NCI-H82 (cell line): Measurements from ENCODE around the gene SIGLEC15.
"Not testable (repeated sequence)": the region's sequence is repeated elsewhere in the genome, so short reads cannot be mapped to it uniquely, and the experiment has no call there.

ENCODE experiments used
- DNase-seq: peaks from one replicate; lab custom pipeline; 2025; lab: John Stamatoyannopoulos, UW

The SIGLEC15 gene

DNA sequence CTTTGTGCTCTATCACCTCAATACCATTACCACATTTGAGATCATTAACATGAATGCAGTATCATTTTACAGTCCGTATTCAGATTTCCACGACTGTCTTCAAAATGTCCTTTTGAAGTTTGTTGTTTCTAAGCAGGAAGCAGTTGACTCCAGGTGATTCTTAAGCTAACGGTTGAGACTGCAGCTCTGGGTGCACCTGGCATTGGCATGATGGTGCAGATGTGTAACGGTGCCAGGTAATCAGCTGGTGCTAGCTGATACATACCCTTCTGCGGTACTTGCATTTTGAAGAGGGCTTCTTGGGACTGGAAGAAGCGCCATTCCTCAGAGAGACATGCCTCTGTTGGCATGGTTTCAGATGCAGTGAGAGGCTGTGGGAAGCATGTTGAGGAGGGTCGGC is 19.5 kb downstream of the SIGLEC15 start:
- DNase-seq: no peak

DNA sequence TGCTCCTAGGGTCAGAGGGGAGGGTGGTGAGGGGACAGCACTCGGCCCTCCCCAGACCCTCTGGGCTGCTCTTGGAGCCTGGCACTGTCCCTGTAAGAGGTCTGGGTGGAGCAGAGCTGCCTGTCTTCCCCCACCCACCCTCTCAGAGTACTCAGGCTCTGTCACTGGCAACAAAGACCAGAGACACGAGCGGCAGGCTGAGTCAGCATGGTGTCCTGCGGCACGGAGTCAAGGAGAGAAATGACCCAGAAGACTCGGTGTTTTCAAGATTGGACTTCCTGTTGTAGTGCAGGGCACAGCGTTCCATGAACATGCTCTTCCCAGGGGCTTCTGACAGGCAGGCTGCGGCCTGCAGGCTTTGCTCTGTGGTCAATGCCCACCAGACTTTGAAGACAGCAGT is 19.9 kb downstream of the SIGLEC15 start:
- no peak for DNase-seq

DNA sequence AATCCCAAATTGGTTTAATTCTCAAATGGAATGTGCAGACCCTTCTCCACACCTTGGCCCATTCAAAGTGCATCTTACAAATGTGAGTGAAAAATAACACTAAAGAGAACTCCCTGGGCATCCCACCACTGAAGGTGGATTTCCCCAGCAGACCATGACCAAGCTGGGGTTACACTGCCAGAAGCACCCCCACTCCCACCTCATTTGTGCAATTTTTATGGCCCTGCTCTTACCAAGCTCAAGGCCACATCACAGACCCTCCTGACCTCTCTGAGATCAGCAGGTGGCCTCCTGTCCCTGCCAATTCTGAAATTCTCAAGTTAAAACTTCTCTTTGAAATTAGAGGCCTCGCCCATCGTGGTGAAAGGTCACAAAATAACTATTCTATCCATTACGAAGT is 21.6 kb downstream of the SIGLEC15 start:
- DNase-seq: no peak

DNA sequence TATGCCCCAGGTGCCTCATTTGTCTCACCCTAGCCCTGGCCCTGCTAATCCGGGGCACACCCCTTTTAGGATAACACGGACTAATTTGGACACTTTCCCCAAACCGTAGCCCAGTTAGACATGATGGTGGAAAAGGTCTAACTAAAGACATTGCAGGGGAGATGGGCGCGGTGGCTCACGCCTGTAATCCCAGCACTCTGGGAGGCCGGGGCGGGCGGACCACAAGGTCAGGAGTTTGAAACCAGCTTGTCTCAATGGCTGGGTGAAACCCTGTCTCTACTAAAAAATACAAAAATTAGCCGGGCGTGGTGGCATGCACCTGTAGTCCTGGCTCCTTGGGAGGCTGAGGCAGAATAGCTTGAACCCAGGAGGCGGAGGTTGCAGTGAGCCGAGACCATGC is 23.2 kb downstream of the SIGLEC15 start:
- DNase-seq: not testable (repeated sequence)

DNA sequence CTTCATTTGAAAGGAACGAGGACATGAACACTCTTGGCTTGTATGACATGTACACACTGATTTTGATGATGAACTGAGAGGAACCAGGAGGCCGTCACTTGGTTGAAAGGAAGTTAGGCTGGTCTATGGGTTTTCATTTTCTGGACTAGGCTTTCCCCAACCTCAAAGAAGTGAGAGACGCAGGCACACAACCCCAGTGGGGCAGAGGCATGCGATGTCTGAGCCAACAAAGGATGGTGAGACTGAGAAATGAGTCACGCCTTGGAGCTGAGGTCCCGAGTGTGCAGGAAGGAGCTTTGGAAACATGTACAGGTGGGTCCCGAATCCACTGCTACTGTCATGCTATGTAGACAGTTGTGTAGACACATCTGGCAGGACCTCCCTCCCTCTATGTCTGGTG is 24.1 kb downstream of the SIGLEC15 start:
- no peak for DNase-seq

DNA sequence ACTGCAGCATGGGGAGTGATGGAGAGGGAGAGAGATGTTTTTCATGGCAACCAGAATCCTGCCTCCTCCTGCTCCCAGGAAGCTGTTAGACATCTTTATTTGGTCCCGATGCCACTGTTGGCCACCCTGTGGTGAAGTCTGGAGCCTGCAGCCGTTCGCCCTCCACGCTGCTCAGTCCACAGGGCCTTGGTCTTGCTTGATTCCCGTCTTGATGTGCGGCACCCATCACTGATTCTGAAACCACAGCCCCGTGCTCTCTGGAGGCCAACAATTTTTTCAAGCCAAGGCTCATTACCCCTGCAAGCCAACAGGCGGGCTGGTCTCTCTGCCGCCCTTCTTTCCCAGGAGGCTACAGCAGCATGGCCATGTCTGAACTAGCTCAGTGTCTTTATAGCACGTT is 24.5 kb downstream of the SIGLEC15 start:
- DNase-seq: peak; percentile 11

DNA sequence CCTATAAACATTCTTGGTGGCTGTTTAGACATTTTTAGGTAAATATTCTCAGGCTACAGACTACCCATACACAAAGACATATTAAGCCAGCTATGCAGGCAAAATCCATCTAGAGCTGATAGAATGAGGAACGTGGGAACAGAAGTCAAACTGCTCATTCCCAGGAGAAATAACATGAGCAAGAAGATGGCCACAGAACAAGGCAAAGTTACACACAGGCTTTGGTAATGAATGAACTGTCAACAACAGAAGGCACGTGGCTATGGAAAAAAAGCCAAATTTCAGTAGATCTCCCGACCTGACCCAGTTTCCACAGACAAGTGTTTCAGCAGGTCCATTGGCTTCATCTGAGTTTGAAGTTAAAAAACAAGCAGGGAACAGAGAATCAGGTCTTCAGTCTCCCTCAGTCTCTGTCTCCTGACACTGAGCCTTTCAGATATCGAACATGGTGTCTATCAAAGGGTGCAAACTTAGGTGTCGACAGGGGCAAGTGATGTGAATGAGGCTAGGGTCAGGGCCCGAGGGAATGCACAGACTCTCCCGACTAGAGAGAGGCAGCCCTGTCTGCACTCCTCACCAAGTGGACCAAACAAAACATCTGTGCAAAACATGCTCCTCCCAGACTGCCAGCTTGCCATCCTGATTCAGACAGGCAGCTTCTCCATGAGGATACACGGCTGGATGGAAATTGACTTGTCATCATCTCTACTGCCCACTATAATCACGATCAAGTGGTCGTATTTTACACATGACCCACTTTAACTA is 25.9 kb downstream of the SIGLEC15 start:
- DNase-seq: no peak

DNA sequence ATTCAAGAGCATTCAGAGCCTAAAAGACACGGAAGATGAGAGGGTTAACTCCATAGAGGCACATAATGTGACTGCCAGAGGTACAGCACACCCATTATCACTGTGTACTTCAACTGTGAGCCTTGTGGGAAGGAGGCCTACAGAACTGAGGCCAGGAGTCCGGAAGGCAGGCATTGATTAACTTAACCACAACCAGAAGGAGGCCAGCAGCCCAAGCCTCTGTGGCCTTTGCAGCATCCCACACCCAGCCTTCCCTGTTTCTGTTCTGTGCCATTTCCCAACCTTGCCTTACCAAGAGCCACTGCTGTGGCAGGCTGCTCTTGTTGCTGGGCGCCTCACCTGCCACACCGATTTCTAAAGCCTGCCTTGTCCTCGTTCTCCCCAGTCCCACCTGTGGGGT is 27.2 kb downstream of the SIGLEC15 start:
- no peak for DNase-seq

DNA sequence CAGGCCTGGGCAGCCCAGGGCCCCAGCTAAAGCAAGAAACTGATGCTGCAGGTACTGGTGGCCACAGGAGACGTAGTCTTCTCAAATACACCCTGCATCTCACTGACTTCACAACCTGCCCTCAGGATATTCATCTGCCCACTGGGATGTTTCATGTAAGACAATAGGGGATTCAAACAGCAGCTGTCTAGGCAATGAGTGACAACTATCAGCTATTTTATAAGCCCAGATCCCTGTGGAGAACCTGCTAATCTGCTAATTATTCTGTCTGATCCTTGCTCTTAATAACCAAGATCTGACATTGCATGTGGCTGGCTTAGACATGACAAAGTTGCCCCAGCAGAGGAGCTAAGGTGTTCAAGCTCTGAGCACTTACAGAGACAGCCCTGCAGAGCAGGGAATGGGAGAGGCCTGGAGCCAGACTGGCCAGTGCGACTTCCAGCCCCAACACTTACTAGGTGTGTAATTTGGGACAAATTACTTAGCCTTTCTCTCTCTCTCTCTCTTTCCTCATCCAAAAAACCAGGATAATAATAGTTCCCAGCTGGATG is 28.6 kb downstream of the SIGLEC15 start:
- DNase-seq: peak; percentile 83

DNA sequence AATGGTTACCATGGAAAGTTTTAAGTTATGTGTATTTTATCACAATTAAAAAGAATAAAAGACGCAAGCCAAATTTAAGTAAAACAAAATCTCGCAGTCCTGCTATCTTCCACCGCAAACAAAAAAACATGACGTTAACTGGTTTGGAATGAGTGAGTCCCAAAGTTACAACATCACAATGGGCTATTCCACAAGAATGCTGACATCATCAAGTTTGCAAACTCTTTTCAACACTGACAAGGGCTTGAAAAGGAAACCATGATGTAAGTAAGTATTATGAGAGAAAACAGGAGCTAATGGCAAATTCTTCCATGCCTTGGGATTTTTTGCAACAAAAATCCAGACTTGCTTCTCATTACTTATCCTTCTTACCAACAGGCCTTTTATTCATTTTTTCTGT is 31.1 kb downstream of the SIGLEC15 start:
- no peak for DNase-seq

DNA sequence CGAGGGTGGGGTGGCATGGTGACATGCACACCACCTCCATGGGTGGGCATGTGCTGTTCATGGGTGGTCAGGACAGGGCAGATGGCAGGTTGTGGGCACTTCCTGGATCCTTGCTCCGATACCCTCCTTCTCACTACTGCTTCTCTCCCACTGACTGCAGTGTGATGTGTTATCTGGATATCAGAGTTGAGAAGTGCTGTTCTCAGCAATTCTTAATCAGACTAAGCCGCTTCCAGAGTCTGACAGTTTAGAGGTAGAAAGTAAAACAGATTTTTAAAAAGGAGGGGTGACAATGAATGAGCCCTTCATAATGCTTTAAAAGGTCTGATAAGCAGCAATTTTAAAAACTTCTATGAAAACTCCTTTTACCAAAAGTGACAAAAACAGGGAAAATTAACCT is 33.9 kb downstream of the SIGLEC15 start:
- DNase-seq: no peak

DNA sequence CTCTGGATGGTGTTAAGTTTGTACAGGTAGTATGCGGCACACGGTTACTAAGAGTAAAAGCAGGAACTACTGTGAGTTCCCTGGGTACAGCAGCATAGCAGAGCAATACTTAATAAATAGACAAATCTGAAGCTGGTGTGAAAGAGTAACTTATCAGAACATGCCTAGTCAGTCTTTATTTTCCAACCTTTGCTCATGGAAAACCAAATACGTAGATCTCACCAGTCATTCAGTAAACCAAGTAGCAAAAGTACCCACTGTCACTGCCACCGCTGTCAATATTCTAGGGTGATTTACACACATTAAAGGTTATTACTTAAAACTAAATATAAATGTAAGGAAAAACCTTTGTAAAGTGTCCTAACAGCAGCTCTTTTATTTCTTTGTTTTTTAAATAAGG is 35.0 kb downstream of the SIGLEC15 start:
- no peak for DNase-seq

DNA sequence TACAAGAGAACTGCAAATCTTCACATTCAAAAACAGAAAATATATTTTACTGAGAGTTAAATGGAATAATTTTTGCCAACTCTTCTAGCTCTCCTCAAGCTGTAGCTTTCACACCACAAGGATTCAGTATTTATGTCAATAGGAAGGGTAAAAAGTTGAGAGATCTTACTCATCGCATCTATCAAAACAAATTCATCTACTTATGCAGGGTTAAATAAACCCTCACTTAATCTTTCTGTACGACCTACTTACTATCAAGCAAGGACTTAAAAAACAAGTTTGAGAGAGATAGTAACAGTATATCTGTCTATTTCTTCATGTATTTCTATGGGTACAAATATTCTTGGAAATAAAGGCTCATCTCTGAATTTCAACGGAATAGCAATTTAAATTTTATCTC is 35.5 kb downstream of the SIGLEC15 start:
- no peak for DNase-seq

DNA sequence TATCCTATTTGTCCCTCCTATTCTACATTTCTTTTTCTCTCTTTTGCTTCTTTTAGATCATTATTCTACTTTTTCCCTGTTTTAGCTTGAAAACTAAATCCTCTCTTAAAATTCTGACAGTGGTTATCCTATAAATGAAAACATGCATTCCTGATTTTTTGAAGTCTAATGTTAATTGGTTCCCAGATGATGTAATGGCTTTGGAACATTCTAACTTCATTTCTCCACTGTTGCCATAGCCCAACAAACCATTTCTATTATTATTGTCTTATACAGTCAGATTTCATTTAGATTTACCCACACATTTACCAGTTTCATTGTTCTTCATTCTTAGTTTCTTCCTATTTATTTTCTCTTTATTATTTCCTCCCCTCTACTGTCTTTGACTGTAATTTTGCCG is 36.5 kb downstream of the SIGLEC15 start:
- DNase-seq: no peak

DNA sequence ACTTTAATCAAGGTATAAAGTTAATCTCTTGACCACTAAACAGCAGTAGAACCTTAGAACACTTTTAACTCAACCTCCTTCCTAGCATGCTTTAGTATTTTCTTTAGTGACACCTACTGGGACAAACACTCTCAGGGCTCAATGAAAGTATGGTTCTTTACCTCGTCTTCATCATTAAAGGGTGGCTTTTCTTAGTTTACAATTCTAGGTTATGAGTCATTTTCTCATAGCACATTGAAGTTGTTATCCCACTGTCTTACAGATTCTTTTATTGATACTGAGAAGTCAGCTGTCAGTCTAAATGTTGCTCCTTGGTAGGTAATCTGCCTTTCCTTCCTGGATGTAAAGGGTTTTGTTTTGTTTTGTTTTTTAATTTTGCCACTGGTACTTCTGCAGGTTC is 38.0 kb downstream of the SIGLEC15 start:
- DNase-seq: no peak

DNA sequence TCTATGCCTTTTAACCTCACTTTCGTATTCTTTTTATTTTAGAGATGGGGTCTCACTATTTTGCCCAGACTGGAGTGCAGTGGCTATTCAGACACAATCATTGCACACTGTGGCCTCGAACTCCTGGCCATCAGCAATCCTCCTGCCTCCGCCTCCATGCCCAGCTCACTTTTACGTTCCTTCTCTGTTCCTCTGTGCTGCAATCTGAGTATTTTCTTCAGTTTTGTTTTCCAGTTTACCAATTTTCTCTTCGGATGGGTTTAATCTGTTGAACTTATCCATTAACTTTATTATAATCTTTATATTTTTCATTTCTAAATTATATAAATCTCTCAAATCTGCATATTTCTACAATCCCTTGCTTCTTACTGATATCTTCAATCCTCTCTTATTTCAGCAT is 38.6 kb downstream of the SIGLEC15 start:
- DNase-seq: no peak

DNA sequence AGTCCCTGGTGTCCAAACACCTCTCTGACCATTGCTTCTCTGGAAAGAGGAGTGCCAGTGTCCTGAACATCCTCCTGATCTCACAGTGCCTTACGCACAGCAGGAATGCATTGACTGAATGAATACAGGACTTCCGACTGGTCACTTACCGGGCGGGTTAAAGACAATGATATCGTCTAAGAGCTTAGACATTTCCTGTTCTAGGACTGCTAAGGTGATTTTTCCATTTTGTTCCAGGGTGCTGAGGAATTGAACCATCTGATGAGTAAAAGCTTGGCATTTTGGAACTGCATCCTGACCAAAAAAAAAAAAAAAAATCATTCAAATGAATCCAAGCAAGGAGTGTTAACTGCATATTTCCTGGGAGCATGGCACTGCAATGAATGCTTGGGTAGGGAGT is 40.0 kb downstream of the SIGLEC15 start:
- DNase-seq: no peak

DNA sequence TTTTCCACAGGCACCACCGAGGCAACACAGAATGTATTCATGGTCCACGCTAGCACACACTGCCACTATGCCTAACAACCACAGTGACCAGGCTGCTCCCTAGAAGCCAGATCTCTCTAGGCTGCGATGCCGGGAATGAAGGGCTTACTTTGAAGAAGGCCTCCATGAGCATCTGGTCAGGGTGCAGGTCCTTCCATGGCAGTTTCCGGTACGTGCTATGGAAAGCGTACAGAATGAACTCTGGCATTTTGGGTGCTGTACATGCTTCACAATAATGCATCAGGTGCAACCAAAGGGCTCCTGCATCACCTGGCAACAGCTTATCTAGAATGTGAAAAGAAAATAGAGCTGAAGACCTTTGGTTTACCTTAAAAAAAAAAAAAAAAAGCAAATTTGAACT is 44.9 kb downstream of the SIGLEC15 start:
- DNase-seq: no peak

DNA sequence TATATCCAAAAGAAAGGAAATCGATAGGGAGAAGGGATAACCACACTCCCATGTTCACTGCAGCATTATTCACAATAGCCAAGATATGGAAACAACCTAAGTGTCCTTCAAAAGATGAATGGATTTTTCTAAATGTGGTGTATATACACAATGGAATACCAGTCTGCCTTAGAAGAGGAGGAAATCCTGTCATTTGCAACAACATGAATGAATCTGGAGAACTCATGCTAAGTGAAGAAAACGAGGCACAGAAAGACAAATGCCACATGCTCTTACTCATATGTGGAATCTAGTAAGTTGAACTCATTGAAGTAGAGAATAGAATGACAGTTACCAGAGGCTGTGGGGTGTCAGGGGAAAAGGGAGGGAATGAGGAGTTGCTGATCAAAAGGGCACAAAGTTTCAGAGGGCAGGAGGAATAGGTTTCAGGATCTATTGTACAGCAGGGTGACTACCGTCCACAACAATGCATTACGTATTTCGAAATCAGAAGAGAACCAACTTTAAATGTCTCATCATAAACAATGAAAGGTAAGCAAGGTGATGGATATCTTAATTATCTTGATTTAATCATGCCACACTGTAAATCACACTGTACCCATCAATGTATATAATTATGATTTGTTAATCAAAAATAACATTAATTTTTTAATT is 46.1 kb downstream of the SIGLEC15 start:
- no peak for DNase-seq

DNA sequence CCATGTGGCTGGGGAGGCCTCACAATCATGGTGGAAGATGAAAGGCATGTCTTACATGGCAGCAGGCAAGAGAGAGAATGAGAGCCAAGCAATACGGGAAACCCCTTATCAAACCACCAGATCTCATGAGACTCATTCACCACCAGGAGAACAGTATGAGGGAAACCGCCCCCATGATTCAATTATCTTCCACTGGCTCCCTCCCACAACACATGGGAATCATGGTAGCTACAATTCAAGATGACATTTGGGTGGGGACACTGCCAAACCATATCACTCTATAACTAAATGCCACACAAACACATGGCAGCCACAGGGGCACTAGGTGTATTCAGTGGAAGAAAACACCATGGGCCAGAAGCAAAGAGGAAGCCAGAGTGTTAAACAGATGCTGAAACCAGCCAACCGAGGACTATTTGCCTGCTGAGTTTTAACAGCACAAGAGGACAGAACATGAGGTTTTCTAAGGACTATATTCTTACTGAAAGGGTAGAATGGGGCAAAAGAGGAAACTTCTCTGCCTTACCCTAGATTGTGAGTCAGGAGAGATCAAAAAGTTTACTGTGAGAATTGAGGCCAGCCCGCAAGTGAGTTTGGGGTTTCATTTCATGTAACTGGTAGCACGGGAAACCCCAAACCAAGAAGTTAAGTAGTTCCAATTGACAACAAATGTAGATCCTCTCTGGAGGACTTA is 49.2 kb downstream of the SIGLEC15 start:
- DNase-seq: no peak

DNA sequence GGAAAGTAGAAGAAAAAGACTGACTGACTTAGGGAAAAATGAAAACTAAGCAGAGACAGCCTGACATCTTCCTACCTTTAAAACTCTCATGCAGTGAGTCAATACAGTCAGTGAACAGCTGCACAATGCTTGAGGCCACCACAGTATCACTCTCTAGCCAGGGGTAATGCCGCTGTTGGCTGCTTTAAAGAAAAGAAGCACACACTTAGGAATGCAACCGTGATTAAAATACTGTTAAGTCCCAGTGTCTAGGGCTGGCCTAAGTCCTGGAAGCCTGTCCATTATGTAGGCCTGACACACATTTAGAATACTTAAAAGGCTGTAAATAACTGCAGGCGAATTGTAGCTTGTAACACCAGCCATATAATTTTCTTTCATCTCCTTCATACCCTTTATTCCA is 50.7 kb downstream of the SIGLEC15 start:
- DNase-seq: no peak

DNA sequence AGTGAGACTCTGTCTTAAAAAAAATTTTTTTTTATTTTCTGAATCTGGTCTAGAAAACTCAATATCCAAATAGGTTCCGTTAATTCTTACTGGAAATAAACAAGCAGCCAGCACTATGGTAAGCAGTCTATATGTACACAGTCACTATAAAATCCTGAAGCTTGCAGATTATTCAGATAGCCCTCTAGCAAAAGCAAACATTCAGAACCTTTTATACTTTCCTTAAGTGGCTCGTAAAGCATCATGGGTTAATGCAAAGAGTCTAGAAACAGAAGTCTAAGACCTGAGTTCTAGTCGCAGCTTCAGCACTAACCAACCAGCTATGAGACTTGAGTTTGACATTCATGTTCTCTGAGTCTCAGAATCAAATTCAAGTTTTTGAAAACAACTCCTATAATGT is 51.9 kb downstream of the SIGLEC15 start:
- no peak for DNase-seq
